ENCODE measurements around the gene ADAT3. TPM values are rescaled to one million over a fixed set of nuclear protein-coding genes. Genes with fewer than 3 reads are reported as not detected.

The ADAT3 gene
- total RNA-seq, 1 donor from 2014 or later, result 2.4 TPM

GRCh38 chr19:1917926-1918325 lies 12.7 kb downstream of the ADAT3 start:
- Mint-ChIP-seq H3K36me3 (peaks cover 9% of the 10 kb centered on the region), H3K9me3 (no peaks in the 10 kb centered on the region), H3K27ac (no peak overlapping the region), H3K27me3 (ENCODE audit: insufficient read depth, low read depth) (no peaks in the 10 kb centered on the region), H3K4me1 (no peaks in the 10 kb centered on the region), H3K4me3 (no peak overlapping the region)
- H3K36me3 ChIP-seq, result no peaks in the 10 kb centered on the region
- H3K9me3 ChIP-seq (ENCODE audit: low read depth), result no peaks in the 10 kb centered on the region
- H3K27ac ChIP-seq, result no peak overlapping the region
- no peak overlapping the region for H3K4me3 ChIP-seq
- no peaks in the 10 kb centered on the region for H3K27me3 ChIP-seq
- no peak for DNase-seq (ENCODE audit: low spot score)
- H3K4me2 ChIP-seq, result no peak overlapping the region
- TF ChIP-seq EZH2 (IDR thresholded peaks at IDR 0.05) (no peak), CTCF (IDR thresholded peaks at IDR 0.05) (no peak), EZH2phosphoT487 (IDR thresholded peaks at IDR 0.05) (no peak)
- no peaks in the 10 kb centered on the region for H3K4me1 ChIP-seq
- H2AFZ ChIP-seq (replicated peaks), result no peak overlapping the region
- H3K9ac ChIP-seq, result no peak overlapping the region
- peaks cover 27% of the 10 kb centered on the region for H4K20me1 ChIP-seq (ENCODE audit: low read depth)
- H3F3A ChIP-seq (ENCODE audit: low read depth), result no peaks in the 10 kb centered on the region
- peaks cover 22% of the 10 kb centered on the region for H3K79me2 ChIP-seq (ENCODE audit: low read depth)

- Histone ChIP-seq H3K4me1 (no peaks in the 10 kb centered on the region), H3K9ac (no peak overlapping the region), H3K79me2 (ENCODE audit: low read depth) (peaks cover 11% of the 10 kb centered on the region), H3K9me3 (ENCODE audit: low read depth) (no peaks in the 10 kb centered on the region), H3K4me3 (no peak overlapping the region), H3K4me2 (no peak overlapping the region), H3K27me3 (no peaks in the 10 kb centered on the region), H3K36me3 (no peaks in the 10 kb centered on the region), H3F3A (ENCODE audit: low read depth) (no peaks in the 10 kb centered on the region), H2AFZ (replicated peaks) (no peak overlapping the region), H4K20me1 (ENCODE audit: low read depth) (peaks cover 19% of the 10 kb centered on the region), H3K27ac (no peak overlapping the region)
- Mint-ChIP-seq H3K4me3 (no peak overlapping the region), H3K27me3 (ENCODE audit: insufficient read depth, low read depth) (no peaks in the 10 kb centered on the region), H3K9me3 (no peaks in the 10 kb centered on the region), H3K36me3 (peaks cover 6% of the 10 kb centered on the region), H3K27ac (no peak overlapping the region), H3K4me1 (no peaks in the 10 kb centered on the region)
- no peak for TF ChIP-seq CTCF (IDR thresholded peaks at IDR 0.05)
- TF ChIP-seq EZH2 (IDR thresholded peaks at IDR 0.05), result no peak
- no peak for TF ChIP-seq EZH2phosphoT487 (IDR thresholded peaks at IDR 0.05)
- no peak for DNase-seq (ENCODE audit: low spot score)
Observed at GRCh38 chr19:1918975-1919374, 13.8 kb downstream of the ADAT3 start.

GRCh38 chr19:1920644-1921043 lies 15.4 kb downstream of the ADAT3 start:
- Histone ChIP-seq H3K9ac (no peak overlapping the region), H4K20me1 (ENCODE audit: low read depth) (peaks cover 9% of the 10 kb centered on the region), H3K9me3 (ENCODE audit: low read depth) (no peaks in the 10 kb centered on the region), H3K79me2 (ENCODE audit: low read depth) (no peaks in the 10 kb centered on the region), H3K27ac (no peak overlapping the region), H3K4me3 (no peak overlapping the region), H3K27me3 (no peaks in the 10 kb centered on the region), H3K4me2 (no peak overlapping the region), H3K36me3 (no peaks in the 10 kb centered on the region), H3F3A (ENCODE audit: low read depth) (no peaks in the 10 kb centered on the region), H2AFZ (replicated peaks) (no peak overlapping the region), H3K4me1 (no peaks in the 10 kb centered on the region)
- Mint-ChIP-seq H3K9me3 (no peaks in the 10 kb centered on the region), H3K4me1 (no peaks in the 10 kb centered on the region), H3K27me3 (ENCODE audit: insufficient read depth, low read depth) (peaks cover 5% of the 10 kb centered on the region), H3K36me3 (peaks cover 8% of the 10 kb centered on the region), H3K4me3 (no peak overlapping the region), H3K27ac (no peak overlapping the region)
- DNase-seq (ENCODE audit: low spot score), result no peak
- TF ChIP-seq CTCF (IDR thresholded peaks at IDR 0.05), result no peak

- Mint-ChIP-seq H3K4me1 (no peaks in the 10 kb centered on the region), H3K36me3 (peaks cover 8% of the 10 kb centered on the region), H3K4me3 (no peak overlapping the region), H3K27ac (no peak overlapping the region), H3K9me3 (no peaks in the 10 kb centered on the region), H3K27me3 (ENCODE audit: insufficient read depth, low read depth) (peaks cover 5% of the 10 kb centered on the region)
- Histone ChIP-seq H3K9ac (no peak overlapping the region), H3K9me3 (ENCODE audit: low read depth) (no peaks in the 10 kb centered on the region), H3K4me3 (no peak overlapping the region), H3K79me2 (ENCODE audit: low read depth) (no peaks in the 10 kb centered on the region), H3K4me2 (no peak overlapping the region), H3K36me3 (no peaks in the 10 kb centered on the region), H3K27me3 (no peaks in the 10 kb centered on the region), H3F3A (ENCODE audit: low read depth) (no peaks in the 10 kb centered on the region), H3K4me1 (no peaks in the 10 kb centered on the region), H4K20me1 (ENCODE audit: low read depth) (peaks cover 4% of the 10 kb centered on the region), H2AFZ (replicated peaks) (no peak overlapping the region), H3K27ac (no peak overlapping the region)
- no peak for DNase-seq (ENCODE audit: low spot score)
- TF ChIP-seq CTCF (IDR thresholded peaks at IDR 0.05) (no peak), EZH2 (IDR thresholded peaks at IDR 0.05) (no peak), EZH2phosphoT487 (IDR thresholded peaks at IDR 0.05) (no peak)
Observed at GRCh38 chr19:1921326-1921725, 16.1 kb downstream of the ADAT3 start.
